K562 (cell line): ENCODE results near the gene RTF2. TPM values are rescaled to one million over a fixed set of nuclear protein-coding genes. Genes with fewer than 3 reads are reported as not detected.

ENCODE experiments used
- CSDE1 ChIP-seq, 2 experiments: fragments of 450-650 bp; IDR thresholded peaks; 2 replicates each; pipeline ENCODE4 v1.6.1; 2016; ENCODE audit warnings: mild to moderate bottlenecking in 1 of 2
- ESRRA ChIP-seq: fragments of 450-650 bp; IDR thresholded peaks from 2 replicates; pipeline ENCODE4 v1.6.1; 2014; ENCODE audit warnings: low read depth, mild to moderate bottlenecking, moderate library complexity, borderline replicate concordance
- JUND ChIP-seq, 2 experiments: IDR thresholded peaks; 2 replicates in 1 of 2; 3 replicates in 1 of 2; pipeline ENCODE4 v1.6.1; 2011; ENCODE audit warnings: borderline replicate concordance in 2 of 2, low read depth in 2 of 2, low read length in 2 of 2, improper control_type of control experiment in 1 of 2, missing biosample characterization in 1 of 2, missing genetic modification characterization in 1 of 2, missing genetic modification reagents in 1 of 2
- L3MBTL2 ChIP-seq: fragments of 450-650 bp; IDR thresholded peaks from 2 replicates; pipeline ENCODE4 v1.6.1; 2016; ENCODE audit warnings: mild to moderate bottlenecking, moderate library complexity
- MTA2 ChIP-seq: fragments of 450-650 bp; IDR thresholded peaks from 2 replicates; pipeline ENCODE4 v1.6.1; 2016; ENCODE audit warnings: low read depth
- NCOA6 ChIP-seq: fragments of 450-650 bp; IDR thresholded peaks from 2 replicates; pipeline ENCODE4 v1.6.1; 2017; ENCODE audit warnings: mild to moderate bottlenecking
- RB1 ChIP-seq: fragments of 450-650 bp; IDR thresholded peaks from 2 replicates; pipeline ENCODE4 v1.6.1; 2017; ENCODE audit warnings: low read depth, mild to moderate bottlenecking
- TAF1 ChIP-seq: IDR thresholded peaks from 2 replicates; pipeline ENCODE4 v1.6.1; 2011; ENCODE audit warnings: mild to moderate bottlenecking, low read length, moderate library complexity; ENCODE audit not compliant: insufficient read depth, control insufficient read depth, severe bottlenecking; ENCODE audit errors: extremely low read depth
- ZNF551 ChIP-seq: fragments of 250-450 bp; sonication (Bioruptor Pico); IDR thresholded peaks from 2 replicates; pipeline ENCODE4 v1.5.0; 2021; ENCODE audit warnings: mild to moderate bottlenecking, moderate library complexity
- polyA plus RNA-seq, 8 experiments: library from polyadenylated mRNA; depleted of rRNA in 4 of 8; stranded (reverse) in 5 of 8; unstranded in 3 of 8; fragments of >200 nt; fragmentation: Nextera tagmentation in 2 of 8; fragmentation: Illumina TruSeq in 1 of 8; extraction: Ambion mirVana in 2 of 8; extraction: Trizol in 1 of 8; gene quantifications; 2 replicates each; pipeline versions ENCODE4 v1.2.1 to v1.2.3, GENCODE V29; 2011 to 2014; ENCODE audit warnings: inconsistent platforms in 1 of 8, missing spikeins in 1 of 8
- total RNA-seq, 7 experiments: library from RNA; depleted of rRNA in 6 of 7; stranded (reverse); fragments of >200 nt in 6 of 7; fragmentation: Illumina TruSeq in 2 of 7; extraction: Trizol in 2 of 7; gene quantifications; 2 replicates each; pipeline versions ENCODE4 v1.2.1 to v1.2.3, GENCODE V29; 2011 to 2021; ENCODE audit warnings: low replicate concordance in 1 of 7
- TF ChIP-seq, protein P1 (sequence below): fragments of 200-600 bp; sonication (generic); IDR thresholded peaks from one replicate; pipeline ENCODE4 v1.6.1; 2012; ENCODE audit warnings: mild to moderate bottlenecking, low read depth, low read length, inconsistent platforms
- TF ChIP-seq, protein P2 (sequence below): fragments of 450-650 bp; formaldehyde crosslinking; IDR thresholded peaks from 2 replicates; pipeline ENCODE4 v1.4.0; 2020; ENCODE audit warnings: mild to moderate bottlenecking, mixed read lengths
- TF ChIP-seq, protein P3 (sequence below): sonication (generic); formaldehyde crosslinking; IDR thresholded peaks from 2 replicates; pipeline ENCODE4 v1.8.1; 2022; ENCODE audit warnings: missing genetic modification reagents

RTF2 gene
- total and polyA plus RNA-seq, 9 of the 15 experiments (the other 6 are each of a cell fraction or from before 2014, with no cell fraction given): 67.0 to 177 (median 84.9) TPM

DNA sequence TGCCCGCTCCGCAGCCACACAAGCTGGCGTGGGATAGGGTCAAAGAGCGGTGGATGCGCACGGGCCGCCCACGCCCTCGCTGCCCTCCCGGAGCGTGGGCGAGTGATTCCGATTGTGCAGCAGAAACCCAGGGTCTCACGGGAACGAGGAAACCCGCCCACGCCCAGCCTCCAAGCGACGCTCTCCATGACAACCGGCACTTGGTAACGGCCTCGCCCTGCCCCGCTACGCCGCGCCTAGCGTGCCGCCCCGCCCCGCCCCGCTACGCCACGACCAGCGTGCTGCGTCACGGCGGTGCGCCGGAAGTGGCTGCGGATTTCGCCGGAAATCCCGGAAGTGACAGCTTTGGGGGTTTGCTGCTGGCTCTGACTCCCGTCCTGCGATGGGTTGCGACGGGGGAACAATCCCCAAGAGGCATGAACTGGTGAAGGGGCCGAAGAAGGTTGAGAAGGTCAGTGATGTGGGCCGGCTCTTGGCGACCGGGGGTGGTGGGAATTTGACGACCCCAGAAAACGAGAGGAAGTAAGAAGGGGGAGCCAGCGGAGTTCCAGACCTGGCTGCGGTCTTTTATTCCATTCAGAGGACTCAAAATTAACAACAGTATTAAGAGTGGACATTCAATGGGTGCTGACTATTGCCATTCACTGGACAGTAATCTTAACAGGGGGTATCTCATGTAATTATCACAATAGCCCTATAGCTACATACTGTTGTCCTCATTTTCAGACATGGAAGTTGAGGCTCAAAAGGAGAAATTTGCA, at the start of gene RTF2 (continued):
- TF ChIP-seq, protein P1, sequence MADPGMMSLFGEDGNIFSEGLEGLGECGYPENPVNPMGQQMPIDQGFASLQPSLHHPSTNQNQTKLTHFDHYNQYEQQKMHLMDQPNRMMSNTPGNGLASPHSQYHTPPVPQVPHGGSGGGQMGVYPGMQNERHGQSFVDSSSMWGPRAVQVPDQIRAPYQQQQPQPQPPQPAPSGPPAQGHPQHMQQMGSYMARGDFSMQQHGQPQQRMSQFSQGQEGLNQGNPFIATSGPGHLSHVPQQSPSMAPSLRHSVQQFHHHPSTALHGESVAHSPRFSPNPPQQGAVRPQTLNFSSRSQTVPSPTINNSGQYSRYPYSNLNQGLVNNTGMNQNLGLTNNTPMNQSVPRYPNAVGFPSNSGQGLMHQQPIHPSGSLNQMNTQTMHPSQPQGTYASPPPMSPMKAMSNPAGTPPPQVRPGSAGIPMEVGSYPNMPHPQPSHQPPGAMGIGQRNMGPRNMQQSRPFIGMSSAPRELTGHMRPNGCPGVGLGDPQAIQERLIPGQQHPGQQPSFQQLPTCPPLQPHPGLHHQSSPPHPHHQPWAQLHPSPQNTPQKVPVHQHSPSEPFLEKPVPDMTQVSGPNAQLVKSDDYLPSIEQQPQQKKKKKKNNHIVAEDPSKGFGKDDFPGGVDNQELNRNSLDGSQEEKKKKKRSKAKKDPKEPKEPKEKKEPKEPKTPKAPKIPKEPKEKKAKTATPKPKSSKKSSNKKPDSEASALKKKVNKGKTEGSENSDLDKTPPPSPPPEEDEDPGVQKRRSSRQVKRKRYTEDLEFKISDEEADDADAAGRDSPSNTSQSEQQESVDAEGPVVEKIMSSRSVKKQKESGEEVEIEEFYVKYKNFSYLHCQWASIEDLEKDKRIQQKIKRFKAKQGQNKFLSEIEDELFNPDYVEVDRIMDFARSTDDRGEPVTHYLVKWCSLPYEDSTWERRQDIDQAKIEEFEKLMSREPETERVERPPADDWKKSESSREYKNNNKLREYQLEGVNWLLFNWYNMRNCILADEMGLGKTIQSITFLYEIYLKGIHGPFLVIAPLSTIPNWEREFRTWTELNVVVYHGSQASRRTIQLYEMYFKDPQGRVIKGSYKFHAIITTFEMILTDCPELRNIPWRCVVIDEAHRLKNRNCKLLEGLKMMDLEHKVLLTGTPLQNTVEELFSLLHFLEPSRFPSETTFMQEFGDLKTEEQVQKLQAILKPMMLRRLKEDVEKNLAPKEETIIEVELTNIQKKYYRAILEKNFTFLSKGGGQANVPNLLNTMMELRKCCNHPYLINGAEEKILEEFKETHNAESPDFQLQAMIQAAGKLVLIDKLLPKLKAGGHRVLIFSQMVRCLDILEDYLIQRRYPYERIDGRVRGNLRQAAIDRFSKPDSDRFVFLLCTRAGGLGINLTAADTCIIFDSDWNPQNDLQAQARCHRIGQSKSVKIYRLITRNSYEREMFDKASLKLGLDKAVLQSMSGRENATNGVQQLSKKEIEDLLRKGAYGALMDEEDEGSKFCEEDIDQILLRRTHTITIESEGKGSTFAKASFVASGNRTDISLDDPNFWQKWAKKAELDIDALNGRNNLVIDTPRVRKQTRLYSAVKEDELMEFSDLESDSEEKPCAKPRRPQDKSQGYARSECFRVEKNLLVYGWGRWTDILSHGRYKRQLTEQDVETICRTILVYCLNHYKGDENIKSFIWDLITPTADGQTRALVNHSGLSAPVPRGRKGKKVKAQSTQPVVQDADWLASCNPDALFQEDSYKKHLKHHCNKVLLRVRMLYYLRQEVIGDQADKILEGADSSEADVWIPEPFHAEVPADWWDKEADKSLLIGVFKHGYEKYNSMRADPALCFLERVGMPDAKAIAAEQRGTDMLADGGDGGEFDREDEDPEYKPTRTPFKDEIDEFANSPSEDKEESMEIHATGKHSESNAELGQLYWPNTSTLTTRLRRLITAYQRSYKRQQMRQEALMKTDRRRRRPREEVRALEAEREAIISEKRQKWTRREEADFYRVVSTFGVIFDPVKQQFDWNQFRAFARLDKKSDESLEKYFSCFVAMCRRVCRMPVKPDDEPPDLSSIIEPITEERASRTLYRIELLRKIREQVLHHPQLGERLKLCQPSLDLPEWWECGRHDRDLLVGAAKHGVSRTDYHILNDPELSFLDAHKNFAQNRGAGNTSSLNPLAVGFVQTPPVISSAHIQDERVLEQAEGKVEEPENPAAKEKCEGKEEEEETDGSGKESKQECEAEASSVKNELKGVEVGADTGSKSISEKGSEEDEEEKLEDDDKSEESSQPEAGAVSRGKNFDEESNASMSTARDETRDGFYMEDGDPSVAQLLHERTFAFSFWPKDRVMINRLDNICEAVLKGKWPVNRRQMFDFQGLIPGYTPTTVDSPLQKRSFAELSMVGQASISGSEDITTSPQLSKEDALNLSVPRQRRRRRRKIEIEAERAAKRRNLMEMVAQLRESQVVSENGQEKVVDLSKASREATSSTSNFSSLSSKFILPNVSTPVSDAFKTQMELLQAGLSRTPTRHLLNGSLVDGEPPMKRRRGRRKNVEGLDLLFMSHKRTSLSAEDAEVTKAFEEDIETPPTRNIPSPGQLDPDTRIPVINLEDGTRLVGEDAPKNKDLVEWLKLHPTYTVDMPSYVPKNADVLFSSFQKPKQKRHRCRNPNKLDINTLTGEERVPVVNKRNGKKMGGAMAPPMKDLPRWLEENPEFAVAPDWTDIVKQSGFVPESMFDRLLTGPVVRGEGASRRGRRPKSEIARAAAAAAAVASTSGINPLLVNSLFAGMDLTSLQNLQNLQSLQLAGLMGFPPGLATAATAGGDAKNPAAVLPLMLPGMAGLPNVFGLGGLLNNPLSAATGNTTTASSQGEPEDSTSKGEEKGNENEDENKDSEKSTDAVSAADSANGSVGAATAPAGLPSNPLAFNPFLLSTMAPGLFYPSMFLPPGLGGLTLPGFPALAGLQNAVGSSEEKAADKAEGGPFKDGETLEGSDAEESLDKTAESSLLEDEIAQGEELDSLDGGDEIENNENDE: no peak
- TF ChIP-seq RB1: peak; percentile 52; the same call in 1 of the 2 replicates
- TF ChIP-seq L3MBTL2: peak; percentile 62; the same call in 1 of the 2 replicates
- TF ChIP-seq TAF1: peak; percentile 65
- TF ChIP-seq JUND (IDR thresholded peaks at IDR 0.05; ENCODE audit: borderline replicate concordance, low read depth, low read length): no peak; the same call in 1 of the 2 replicates
- peak; percentile 40; the same call in 1 of the 3 replicates for TF ChIP-seq JUND (tag; IDR thresholded peaks at IDR 0.05; ENCODE audit: borderline replicate concordance, low read depth, low read length)
- TF ChIP-seq, protein P2, sequence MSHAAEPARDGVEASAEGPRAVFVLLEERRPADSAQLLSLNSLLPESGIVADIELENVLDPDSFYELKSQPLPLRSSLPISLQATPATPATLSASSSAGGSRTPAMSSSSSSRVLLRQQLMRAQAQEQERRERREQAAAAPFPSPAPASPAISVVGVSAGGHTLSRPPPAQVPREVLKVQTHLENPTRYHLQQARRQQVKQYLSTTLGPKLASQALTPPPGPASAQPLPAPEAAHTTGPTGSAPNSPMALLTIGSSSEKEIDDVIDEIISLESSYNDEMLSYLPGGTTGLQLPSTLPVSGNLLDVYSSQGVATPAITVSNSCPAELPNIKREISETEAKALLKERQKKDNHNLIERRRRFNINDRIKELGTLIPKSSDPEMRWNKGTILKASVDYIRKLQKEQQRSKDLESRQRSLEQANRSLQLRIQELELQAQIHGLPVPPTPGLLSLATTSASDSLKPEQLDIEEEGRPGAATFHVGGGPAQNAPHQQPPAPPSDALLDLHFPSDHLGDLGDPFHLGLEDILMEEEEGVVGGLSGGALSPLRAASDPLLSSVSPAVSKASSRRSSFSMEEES (CRISPR knock-in tag): no peak
- no peak for TF ChIP-seq ZNF551 (CRISPR knock-in tag)
- no peak for TF ChIP-seq MTA2
- TF ChIP-seq NCOA6: peak; percentile 98
- TF ChIP-seq CSDE1 (IDR thresholded peaks at IDR 0.05): peak in 1 of 2 experiments; percentile 98; a peak in 2 of 4 replicates
- TF ChIP-seq, protein P3, sequence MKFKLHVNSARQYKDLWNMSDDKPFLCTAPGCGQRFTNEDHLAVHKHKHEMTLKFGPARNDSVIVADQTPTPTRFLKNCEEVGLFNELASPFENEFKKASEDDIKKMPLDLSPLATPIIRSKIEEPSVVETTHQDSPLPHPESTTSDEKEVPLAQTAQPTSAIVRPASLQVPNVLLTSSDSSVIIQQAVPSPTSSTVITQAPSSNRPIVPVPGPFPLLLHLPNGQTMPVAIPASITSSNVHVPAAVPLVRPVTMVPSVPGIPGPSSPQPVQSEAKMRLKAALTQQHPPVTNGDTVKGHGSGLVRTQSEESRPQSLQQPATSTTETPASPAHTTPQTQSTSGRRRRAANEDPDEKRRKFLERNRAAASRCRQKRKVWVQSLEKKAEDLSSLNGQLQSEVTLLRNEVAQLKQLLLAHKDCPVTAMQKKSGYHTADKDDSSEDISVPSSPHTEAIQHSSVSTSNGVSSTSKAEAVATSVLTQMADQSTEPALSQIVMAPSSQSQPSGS (CRISPR knock-in tag): no peak
- peak; percentile 72; the same call in 1 of the 2 replicates for TF ChIP-seq ESRRA
